ENCODE measurements around the gene JPH3. TPM values are rescaled to one million over a fixed set of nuclear protein-coding genes. Genes with fewer than 3 reads are reported as not detected.
"Not testable (repeated sequence)": the region's sequence is repeated elsewhere in the genome, so short reads cannot be mapped to it uniquely, and the experiment has no call there.

JPH3 gene
- total RNA-seq, 6 experiments from 2014 or later: not detected

DNA sequence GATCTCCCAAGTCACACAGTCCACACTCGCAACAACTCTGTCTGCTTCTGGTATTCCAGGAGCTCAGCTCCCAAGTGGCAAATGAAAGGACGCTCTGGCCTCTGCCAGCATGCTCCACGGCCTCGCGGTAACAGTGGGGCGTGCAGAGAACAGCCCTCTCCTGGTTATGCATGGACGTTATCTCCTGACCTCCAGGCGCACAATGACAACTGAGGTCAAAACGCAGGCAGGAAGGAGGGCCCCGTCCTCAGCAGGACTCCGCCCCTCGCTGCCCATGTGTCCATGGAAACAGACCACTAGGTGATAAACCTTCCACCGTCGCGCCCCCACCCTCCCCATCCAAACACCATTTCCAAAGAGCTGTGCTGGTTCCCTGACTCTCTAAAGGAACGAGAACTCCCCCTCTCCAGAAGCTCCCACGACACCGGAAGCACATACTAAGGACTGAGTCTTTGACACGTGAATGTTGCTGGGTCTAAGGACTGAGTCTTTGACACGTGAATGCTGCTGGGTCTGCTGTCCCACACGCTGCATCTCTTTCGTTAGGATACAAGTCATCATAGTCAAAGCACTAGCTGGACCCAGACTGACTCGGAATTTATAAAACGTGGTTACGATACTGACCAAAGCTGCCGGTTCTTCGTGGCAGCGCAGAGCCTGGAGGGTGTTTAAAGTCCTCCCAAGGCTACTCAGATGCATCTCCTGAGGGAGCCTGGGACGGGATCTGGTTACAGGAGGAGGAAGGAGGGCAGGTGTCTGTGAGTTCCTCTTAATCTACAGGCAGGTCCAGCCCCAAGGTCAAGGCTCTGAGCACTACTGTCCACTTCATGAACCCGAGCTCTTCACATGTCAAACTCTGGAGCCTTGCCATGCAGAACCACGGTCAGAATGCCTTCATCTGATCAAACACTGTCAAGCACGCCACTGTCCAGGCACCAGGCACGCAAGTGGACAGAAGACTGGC is 119.6 kb downstream of the JPH3 start:
- H3K27ac Mint-ChIP-seq: no peak overlapping the region
- H3K4me3 Mint-ChIP-seq: no peak overlapping the region
- no peak for DNase-seq
- H3K4me1 Mint-ChIP-seq (ENCODE audit: low read depth): peaks cover 4% of the 10 kb centered on the region; the same call in 1 of the 2 replicates
- H3K36me3 Mint-ChIP-seq (ENCODE audit: low read depth): peaks cover 36% of the 10 kb centered on the region
- H3K27me3 Mint-ChIP-seq (ENCODE audit: insufficient read depth): no peaks in the 10 kb centered on the region
- H3K9me3 Mint-ChIP-seq: no peaks in the 10 kb centered on the region
- TF ChIP-seq, protein P1, sequence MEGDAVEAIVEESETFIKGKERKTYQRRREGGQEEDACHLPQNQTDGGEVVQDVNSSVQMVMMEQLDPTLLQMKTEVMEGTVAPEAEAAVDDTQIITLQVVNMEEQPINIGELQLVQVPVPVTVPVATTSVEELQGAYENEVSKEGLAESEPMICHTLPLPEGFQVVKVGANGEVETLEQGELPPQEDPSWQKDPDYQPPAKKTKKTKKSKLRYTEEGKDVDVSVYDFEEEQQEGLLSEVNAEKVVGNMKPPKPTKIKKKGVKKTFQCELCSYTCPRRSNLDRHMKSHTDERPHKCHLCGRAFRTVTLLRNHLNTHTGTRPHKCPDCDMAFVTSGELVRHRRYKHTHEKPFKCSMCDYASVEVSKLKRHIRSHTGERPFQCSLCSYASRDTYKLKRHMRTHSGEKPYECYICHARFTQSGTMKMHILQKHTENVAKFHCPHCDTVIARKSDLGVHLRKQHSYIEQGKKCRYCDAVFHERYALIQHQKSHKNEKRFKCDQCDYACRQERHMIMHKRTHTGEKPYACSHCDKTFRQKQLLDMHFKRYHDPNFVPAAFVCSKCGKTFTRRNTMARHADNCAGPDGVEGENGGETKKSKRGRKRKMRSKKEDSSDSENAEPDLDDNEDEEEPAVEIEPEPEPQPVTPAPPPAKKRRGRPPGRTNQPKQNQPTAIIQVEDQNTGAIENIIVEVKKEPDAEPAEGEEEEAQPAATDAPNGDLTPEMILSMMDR (IDR thresholded peaks at IDR 0.05): no peak

DNA sequence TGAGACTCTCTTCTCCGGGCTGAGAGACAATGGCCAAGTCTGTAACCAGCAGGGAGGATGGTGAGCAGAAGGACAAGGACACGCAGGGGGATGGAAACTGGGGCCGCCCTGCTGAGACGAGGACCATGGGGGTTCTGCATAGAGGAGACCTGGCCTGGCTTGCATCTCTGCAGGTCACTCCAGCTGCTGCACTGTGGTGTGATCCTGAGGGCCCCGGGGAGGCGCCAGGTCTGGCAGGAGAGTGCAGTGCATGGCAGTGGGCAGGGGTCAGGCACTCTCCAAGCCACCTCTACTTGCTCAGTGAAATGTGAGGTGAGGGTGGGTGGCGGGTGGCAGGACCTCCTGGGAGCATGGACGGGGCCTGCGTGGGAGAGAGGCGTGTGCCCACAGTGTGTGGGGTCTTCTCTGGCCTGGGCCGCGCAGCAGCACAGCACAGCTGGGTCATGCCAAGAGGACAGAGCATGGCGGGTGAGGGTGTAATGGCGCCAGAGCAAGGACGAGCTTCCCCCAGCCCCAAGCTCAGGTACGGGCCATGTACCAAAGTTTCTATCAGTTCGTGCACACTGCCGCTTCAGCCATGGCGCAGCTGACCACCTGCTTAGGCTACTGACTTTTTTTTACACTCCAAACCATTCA is 120.4 kb downstream of the JPH3 start:
- H3K36me3 Mint-ChIP-seq (ENCODE audit: low read depth): peaks cover 36% of the 10 kb centered on the region
- DNase-seq: no peak
- no peaks in the 10 kb centered on the region for H3K9me3 Mint-ChIP-seq
- TF ChIP-seq, protein P1 (IDR thresholded peaks at IDR 0.05): no peak
- no peak overlapping the region for H3K27ac Mint-ChIP-seq
- H3K27me3 Mint-ChIP-seq (ENCODE audit: insufficient read depth): no peaks in the 10 kb centered on the region
- peaks cover 4% of the 10 kb centered on the region; the same call in 1 of the 2 replicates for H3K4me1 Mint-ChIP-seq (ENCODE audit: low read depth)
- no peak overlapping the region for H3K4me3 Mint-ChIP-seq

DNA sequence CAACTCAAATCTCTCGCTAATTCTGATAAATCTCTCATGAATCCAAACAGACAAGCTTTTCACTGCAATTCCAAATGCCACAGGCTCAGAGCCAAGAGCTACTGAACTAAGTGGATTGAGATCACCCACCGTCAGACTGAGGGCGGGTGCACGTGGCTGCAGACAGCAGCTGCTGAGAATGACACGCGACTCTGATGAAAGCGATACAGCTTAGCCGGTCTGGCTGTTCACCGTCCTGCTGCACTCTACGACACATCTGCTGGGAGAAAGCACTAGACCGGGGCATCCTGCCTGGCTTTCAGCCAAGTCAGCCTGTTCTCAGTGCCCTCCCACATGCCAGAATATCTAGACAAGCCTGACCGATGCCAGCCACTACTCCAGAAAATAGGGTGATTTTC is 120.9 kb downstream of the JPH3 start:
- DNase-seq: peak; percentile 6
- no peaks in the 10 kb centered on the region for H3K27me3 Mint-ChIP-seq (ENCODE audit: insufficient read depth)
- no peak overlapping the region for H3K27ac Mint-ChIP-seq
- H3K36me3 Mint-ChIP-seq (ENCODE audit: low read depth): peaks cover 38% of the 10 kb centered on the region
- H3K4me1 Mint-ChIP-seq (ENCODE audit: low read depth): peaks cover 4% of the 10 kb centered on the region; the same call in 1 of the 2 replicates
- H3K4me3 Mint-ChIP-seq: no peak overlapping the region
- TF ChIP-seq, protein P1 (IDR thresholded peaks at IDR 0.05): no peak
- H3K9me3 Mint-ChIP-seq: no peaks in the 10 kb centered on the region

DNA sequence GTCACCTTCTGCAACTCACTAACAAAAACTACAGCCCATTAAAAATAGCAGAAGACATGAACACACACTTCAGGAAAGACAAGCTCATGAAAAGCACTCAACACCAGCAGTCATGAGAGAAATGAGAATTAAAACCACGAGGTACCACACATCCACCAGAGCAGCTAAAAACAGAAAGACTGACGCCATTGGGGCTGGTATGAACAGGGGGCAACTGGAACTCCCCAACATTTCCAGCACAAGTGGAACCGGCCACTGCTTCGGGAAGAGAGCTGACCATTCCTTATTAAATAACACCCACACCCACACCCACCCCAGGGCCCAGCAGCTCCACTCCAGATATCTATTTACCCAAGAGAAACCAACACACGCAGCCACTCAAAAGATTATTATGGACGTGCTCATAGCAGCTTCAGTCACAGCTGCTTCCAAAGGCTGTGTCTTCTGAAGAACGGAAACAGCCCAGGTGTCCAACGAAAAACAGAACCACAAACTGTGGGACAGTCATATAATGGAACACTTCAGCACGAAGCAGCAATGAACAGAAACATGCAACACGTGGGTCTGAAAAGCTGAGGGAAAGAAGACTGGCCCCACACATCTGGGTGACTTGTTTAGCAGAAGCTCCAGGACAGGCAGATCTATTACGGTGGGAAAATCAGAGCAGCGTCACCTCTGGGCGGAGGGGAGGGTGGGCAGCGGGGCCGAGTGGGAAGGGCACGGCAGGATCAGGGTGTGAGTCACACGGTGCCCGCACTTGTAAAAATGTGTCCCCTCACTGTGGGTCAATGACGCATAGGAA is 122.4 kb downstream of the JPH3 start:
- DNase-seq: no peak
- H3K27me3 Mint-ChIP-seq (ENCODE audit: insufficient read depth): no peaks in the 10 kb centered on the region
- H3K4me3 Mint-ChIP-seq: no peak overlapping the region
- H3K4me1 Mint-ChIP-seq (ENCODE audit: low read depth): peaks cover 4% of the 10 kb centered on the region; the same call in 1 of the 2 replicates
- H3K9me3 Mint-ChIP-seq: no peaks in the 10 kb centered on the region
- TF ChIP-seq, protein P1 (IDR thresholded peaks at IDR 0.05): no peak
- peaks cover 45% of the 10 kb centered on the region for H3K36me3 Mint-ChIP-seq (ENCODE audit: low read depth)
- no peak overlapping the region for H3K27ac Mint-ChIP-seq

DNA sequence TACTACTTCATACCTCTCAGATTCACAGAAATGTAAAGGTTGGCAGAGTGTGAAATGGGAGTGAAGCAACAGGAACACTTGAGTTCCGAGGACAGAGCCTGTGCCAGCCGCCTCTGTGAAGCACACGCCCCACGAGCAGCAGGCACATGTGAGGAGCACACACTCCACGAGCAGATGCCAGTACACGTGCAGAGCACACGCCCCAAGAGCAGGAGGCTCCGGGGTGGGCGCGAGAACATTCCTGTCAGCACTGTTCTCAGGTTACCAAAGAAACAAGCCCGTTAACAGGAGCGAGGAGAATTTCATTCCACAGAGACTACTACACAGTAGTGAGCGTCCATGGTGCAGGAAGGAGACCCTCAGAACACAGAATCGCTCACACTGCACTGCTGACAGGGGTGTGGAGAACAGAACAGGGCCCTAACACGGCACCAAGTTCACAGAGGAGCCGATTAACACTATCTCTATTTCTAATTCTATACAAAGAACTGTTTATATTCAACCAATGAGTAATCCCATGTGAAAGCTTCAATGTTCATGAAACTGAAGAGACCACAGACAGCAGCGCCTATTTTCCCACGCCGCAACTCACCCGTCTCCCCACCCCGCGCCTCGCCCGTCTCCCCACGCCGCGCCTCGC is 123.4 kb downstream of the JPH3 start:
- peaks cover 45% of the 10 kb centered on the region for H3K36me3 Mint-ChIP-seq (ENCODE audit: low read depth)
- no peaks in the 10 kb centered on the region for H3K9me3 Mint-ChIP-seq
- TF ChIP-seq, protein P1 (IDR thresholded peaks at IDR 0.05): no peak
- no peak overlapping the region for H3K27ac Mint-ChIP-seq
- H3K4me1 Mint-ChIP-seq (ENCODE audit: low read depth): peaks cover 4% of the 10 kb centered on the region; the same call in 1 of the 2 replicates
- H3K4me3 Mint-ChIP-seq: no peak overlapping the region
- no peak for DNase-seq
- no peaks in the 10 kb centered on the region for H3K27me3 Mint-ChIP-seq (ENCODE audit: insufficient read depth)

DNA sequence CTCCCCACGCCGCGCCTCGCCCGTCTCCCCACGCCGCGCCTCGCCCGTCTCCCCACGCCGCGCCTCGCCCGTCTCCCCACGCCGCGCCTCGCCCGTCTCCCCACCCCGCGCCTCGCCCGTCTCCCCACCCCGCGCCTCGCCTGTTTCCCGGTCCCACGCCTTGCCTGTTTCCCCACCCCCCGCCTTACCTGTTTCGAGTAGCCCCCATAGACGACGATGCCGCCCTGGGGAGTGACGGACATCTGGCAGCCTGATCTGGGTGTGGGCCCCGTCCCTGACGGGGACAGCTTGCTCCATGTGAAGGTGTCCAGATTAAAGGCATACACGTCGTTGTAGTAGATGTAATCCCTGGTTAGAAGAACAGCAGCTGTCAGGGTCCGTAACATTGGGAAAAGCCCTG is 124.3 kb downstream of the JPH3 start:
- DNase-seq; H3K4me1 Mint-ChIP-seq (ENCODE audit: low read depth); H3K27ac Mint-ChIP-seq; H3K4me3 Mint-ChIP-seq; H3K9me3 Mint-ChIP-seq; H3K27me3 Mint-ChIP-seq (ENCODE audit: insufficient read depth): not testable (repeated sequence)
- peaks cover 45% of the 10 kb centered on the region for H3K36me3 Mint-ChIP-seq (ENCODE audit: low read depth)
